Central memory CD8-positive, alpha-beta T cell (primary cell): ENCODE data around the gene CA5B.
"Not testable (repeated sequence)": the region's sequence is repeated elsewhere in the genome, so short reads cannot be mapped to it uniquely, and the experiment has no call there.

Experiments
- ATAC-seq: fragments of 150-1000 bp; cut with Tn5 transposase; replicated peaks from 2 replicates; pipeline ENCODE4 v1.10.0; 2022; ENCODE audit warnings: mild to moderate bottlenecking, moderate FRiP score, moderate number of reproducible peaks; ENCODE audit not compliant: poor library complexity, severe bottlenecking; ENCODE audit errors: extremely low read depth
- DNase-seq, 2 donors: peaks; one replicate each; pipeline ENCODE4 v3.0.0; 2021; ENCODE audit warnings: low spot score in 2 of 2
- H3K27ac Mint-ChIP-seq: one replicate; pipeline ENCODE4 v1.8.0; 2022; ENCODE audit warnings: low read depth, mild to moderate bottlenecking, moderate library complexity, mixed read lengths
- H3K27me3 Mint-ChIP-seq: one replicate; pipeline ENCODE4 v1.8.0; 2022; ENCODE audit warnings: mixed read lengths
- H3K36me3 Mint-ChIP-seq: one replicate; pipeline ENCODE4 v1.8.0; 2022; ENCODE audit warnings: mild to moderate bottlenecking, moderate library complexity, mixed read lengths; ENCODE audit not compliant: insufficient read depth
- H3K4me1 Mint-ChIP-seq: one replicate; pipeline ENCODE4 v1.8.0; 2022; ENCODE audit warnings: mixed read lengths
- H3K4me3 Mint-ChIP-seq: one replicate; pipeline ENCODE4 v1.8.0; 2022; ENCODE audit warnings: mild to moderate bottlenecking, moderate library complexity, mixed read lengths
- H3K9me3 Mint-ChIP-seq: one replicate; pipeline ENCODE4 v1.8.0; 2022; ENCODE audit warnings: mixed read lengths

The CA5B gene

DNA sequence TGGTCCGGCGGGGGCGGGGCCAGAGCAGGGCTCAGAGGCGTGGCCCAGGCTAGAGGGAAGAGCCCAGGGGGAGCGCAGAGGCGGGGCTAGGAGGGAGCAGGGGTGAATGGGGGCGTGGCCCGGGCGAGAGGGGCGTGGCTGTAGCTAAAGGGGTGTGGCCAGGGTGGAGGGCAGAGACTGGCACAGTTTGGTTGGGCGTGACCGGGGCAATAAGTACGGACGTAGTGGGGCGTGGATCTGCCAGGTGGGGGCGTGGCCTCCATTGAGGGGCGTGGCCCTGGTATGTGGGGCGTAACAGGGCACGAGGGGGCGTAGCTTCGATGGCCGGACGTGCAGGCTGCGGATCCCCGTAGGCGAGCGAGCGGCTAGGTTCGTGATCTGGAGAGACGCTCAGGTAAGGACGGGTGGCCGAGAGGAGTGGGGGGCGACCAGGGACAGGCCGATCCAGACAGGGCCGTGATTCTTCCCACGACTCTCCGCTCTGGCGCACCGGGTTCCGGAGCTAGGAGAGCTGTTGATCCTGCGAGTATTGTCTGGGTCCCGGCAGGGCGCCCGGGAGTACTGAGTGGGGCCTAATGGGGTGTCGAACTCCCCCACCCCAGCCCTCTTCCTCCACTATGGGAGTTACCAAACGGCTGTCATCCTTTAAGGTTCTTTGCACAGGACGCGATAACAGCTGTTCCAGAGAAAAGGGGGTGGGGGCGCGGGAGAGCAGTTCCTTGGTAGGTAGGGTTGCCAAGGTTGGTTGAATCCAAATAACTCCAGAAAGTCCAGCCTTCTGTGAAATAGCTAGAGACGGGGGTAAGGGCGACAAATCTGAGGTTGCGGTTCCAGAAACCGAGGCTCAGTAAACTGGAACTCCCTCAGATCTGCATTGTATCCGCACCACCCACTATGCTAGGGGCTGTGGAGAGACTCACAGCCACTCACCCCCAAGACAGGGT lies at the start of gene CA5B:
CA5B (plus strand) TSS at position 312 of the 944 bp plus-strand sequence. CDS start 11,754 bp downstream, outside the sequence.
- ATAC-seq (peak; percentile 90), DNase-seq (peak; percentile 96 to 99)
- H3K4me3 Mint-ChIP-seq, result peak within 1 kb of the TSS; percentile 89
- H3K27me3 Mint-ChIP-seq, result no peaks in the 10 kb centered on the region
- peak within 1 kb of the TSS; percentile 93 for H3K27ac Mint-ChIP-seq
- H3K9me3 Mint-ChIP-seq, result no peaks in the 10 kb centered on the region
- peaks cover 40% of the 10 kb centered on the region for H3K4me1 Mint-ChIP-seq
- H3K36me3 Mint-ChIP-seq, result peaks cover 33% of the 10 kb centered on the region

DNA sequence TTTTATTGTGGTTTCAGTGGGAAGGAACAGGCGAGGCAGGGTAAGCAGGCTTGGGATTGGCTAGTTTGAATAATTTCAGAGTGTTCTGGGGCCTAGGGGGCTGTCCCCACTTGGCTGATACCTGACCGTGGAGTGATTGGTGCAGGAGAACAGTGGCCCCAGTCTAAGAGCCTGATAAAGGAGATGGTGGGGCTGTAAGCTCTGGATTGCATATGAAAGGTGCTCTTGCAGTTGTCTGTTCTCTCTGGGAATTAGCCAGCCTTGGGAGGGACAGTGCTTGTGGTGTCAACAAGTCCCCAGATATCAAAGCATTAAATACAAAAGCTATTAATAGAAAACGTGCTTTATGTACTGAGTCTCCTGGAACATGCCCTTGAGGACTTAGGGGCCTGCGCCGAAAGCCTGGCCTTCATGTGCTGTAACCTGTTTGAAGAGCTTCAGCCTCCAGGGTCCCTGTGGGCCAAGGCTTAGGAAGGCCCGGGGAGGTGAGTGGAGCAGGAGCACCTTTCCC lies 43.1 kb upstream of the CA5B start:
- Mint-ChIP-seq H3K27me3 (no peaks in the 10 kb centered on the region), H3K27ac (peak overlapping the region; percentile 72), H3K4me1 (peaks cover 5% of the 10 kb centered on the region), H3K4me3 (no peak overlapping the region), H3K9me3 (no peaks in the 10 kb centered on the region), H3K36me3 (peaks cover 11% of the 10 kb centered on the region)
- DNase-seq, result no peak
- no peak for ATAC-seq

- DNase-seq (no peak), ATAC-seq (no peak)
- H3K4me1 Mint-ChIP-seq, result no peaks in the 10 kb centered on the region
- H3K27me3 Mint-ChIP-seq, result no peaks in the 10 kb centered on the region
- no peak overlapping the region for H3K4me3 Mint-ChIP-seq
- peaks cover 7% of the 10 kb centered on the region for H3K36me3 Mint-ChIP-seq
- no peaks in the 10 kb centered on the region for H3K9me3 Mint-ChIP-seq
- H3K27ac Mint-ChIP-seq, result no peak overlapping the region
Measured at GRCh38 chrX:15696516-15696915, 41.6 kb upstream of the CA5B start.

DNA sequence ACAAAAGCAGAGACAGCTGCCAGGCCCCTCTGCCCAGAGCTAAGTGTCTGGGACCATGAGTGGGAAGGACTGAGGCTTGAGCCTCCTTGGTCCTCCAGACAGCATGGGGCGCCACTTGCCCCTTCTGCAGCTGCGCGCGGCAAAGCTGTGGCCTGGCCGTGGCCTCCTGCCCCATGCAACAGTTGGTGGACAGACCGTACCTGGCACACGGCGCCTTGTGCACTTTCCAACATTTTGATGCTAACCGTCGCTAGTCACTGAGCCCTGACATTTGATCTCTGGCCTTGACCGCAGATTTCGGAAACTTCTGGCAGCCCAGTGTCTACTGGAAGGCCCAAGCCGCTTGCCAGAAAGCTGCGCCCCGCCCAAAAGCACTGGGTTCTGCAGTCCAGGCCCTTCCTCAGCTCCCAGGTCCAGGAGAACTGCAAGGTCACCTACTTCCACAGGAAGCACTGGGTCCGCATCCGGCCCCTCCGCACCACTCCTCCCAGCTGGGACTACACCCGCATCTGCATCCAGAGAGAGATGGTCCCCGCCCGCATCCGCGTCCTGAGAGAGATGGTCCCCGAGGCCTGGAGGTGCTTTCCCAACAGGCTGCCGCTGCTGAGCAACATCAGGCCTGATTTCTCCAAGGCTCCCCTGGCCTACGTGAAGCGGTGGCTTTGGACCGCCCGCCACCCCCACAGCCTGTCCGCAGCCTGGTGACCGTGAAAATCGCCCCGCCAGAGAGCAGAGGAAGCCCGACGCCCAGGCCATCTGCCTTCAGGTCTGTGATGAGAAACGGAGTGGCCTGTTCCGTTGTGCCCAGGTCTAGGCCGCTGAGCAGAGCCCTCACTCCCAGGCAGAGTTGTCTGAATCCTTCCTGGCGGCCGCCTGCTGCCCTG lies 35.3 kb upstream of the CA5B start:
- DNase-seq (no peak), ATAC-seq (no peak)
- no peak overlapping the region for H3K4me3 Mint-ChIP-seq
- no peak overlapping the region for H3K27ac Mint-ChIP-seq
- H3K4me1 Mint-ChIP-seq, result no peaks in the 10 kb centered on the region
- peaks cover 2% of the 10 kb centered on the region for H3K36me3 Mint-ChIP-seq
- no peaks in the 10 kb centered on the region for H3K27me3 Mint-ChIP-seq
- H3K9me3 Mint-ChIP-seq, result no peaks in the 10 kb centered on the region

DNA sequence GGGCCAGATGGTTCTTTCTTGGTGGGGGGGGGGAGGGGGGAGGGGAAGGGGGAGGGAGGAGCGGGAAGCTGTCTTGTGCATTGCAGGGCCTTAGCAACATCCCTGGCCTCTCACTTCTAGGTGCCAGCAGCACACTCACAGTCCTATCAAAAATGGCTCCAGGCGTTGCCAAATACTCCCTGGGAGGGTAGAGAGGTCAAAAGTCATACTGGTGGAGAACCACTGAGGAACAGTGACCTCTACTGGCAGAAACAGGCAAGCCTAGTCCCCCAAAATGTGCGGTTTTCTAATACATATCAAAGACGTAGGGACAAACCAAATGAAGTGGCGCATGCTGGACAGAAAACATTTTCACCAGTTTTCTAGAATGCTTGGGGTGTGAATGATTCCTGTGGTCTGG lies 34.3 kb upstream of the CA5B start:
- not testable (repeated sequence) for DNase-seq, H3K9me3 Mint-ChIP-seq, H3K27me3 Mint-ChIP-seq, H3K27ac Mint-ChIP-seq, H3K4me3 Mint-ChIP-seq, H3K4me1 Mint-ChIP-seq, H3K36me3 Mint-ChIP-seq, ATAC-seq

GRCh38 chrX:15704273-15704672 lies 33.8 kb upstream of the CA5B start:
- H3K36me3 Mint-ChIP-seq, H3K4me1 Mint-ChIP-seq, DNase-seq, H3K9me3 Mint-ChIP-seq, ATAC-seq, H3K4me3 Mint-ChIP-seq, H3K27me3 Mint-ChIP-seq, H3K27ac Mint-ChIP-seq: not testable (repeated sequence)

GRCh38 chrX:15714529-15714928 lies 23.5 kb upstream of the CA5B start:
- DNase-seq (no peak), ATAC-seq (no peak)
- H3K27ac Mint-ChIP-seq, result no peak overlapping the region
- H3K4me1 Mint-ChIP-seq, result peaks cover 6% of the 10 kb centered on the region
- no peaks in the 10 kb centered on the region for H3K9me3 Mint-ChIP-seq
- H3K4me3 Mint-ChIP-seq, result no peak overlapping the region
- H3K36me3 Mint-ChIP-seq, result no peaks in the 10 kb centered on the region
- H3K27me3 Mint-ChIP-seq, result no peaks in the 10 kb centered on the region

GRCh38 chrX:15718283-15718970 lies 19.6 kb upstream of the CA5B start:
- no peak for DNase-seq
- H3K27me3 Mint-ChIP-seq, result no peaks in the 10 kb centered on the region
- H3K36me3 Mint-ChIP-seq, result no peaks in the 10 kb centered on the region
- no peak for ATAC-seq
- H3K27ac Mint-ChIP-seq, result no peak overlapping the region
- no peaks in the 10 kb centered on the region for H3K9me3 Mint-ChIP-seq
- H3K4me1 Mint-ChIP-seq, result peaks cover 5% of the 10 kb centered on the region
- H3K4me3 Mint-ChIP-seq, result no peak overlapping the region

- no peaks in the 10 kb centered on the region for H3K27me3 Mint-ChIP-seq
- H3K4me3 Mint-ChIP-seq, result no peak overlapping the region
- no peaks in the 10 kb centered on the region for H3K9me3 Mint-ChIP-seq
- no peaks in the 10 kb centered on the region for H3K4me1 Mint-ChIP-seq
- no peaks in the 10 kb centered on the region for H3K36me3 Mint-ChIP-seq
- H3K27ac Mint-ChIP-seq, result no peak overlapping the region
- ATAC-seq, result no peak
- DNase-seq, result no peak
Measured at GRCh38 chrX:15719324-15719968, 18.6 kb upstream of the CA5B start.

GRCh38 chrX:15721911-15722310 lies 16.2 kb upstream of the CA5B start:
- DNase-seq, result no peak
- no peak overlapping the region for H3K4me3 Mint-ChIP-seq
- no peaks in the 10 kb centered on the region for H3K36me3 Mint-ChIP-seq
- H3K27ac Mint-ChIP-seq, result no peak overlapping the region
- ATAC-seq, result no peak
- H3K4me1 Mint-ChIP-seq, result no peaks in the 10 kb centered on the region
- no peaks in the 10 kb centered on the region for H3K27me3 Mint-ChIP-seq
- H3K9me3 Mint-ChIP-seq, result no peaks in the 10 kb centered on the region

DNA sequence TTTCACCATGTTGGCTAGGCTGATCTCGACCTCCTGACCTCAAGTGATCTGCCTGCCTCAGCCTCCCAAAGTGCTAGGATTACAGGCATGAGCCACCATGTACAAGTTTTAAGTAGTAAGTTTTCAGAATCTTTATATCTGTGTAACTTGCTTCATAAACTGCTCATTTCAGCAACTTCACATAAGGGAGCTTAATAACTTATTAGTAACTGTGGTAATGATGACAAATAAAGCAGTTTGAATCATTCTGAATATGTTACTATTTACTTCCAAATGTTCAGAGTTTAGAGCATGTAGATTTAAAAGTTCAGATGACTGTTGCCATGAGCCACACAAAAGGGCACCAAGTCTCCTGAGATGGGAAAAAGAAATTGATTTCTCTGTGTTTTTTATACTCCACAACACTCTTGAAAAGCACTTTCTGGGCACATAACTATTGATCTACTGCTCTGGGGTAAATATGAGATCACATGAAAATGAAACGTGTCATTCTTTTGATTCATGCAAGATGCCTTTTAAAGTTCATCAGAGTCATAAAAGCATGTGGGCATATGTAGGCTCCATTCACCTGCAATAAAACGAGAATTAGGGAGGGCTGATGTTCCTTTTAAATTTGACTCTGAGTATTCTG lies 14.1 kb upstream of the CA5B start:
- no peak for ATAC-seq
- Mint-ChIP-seq H3K36me3 (no peaks in the 10 kb centered on the region), H3K27me3 (no peaks in the 10 kb centered on the region), H3K4me1 (no peaks in the 10 kb centered on the region), H3K4me3 (no peak overlapping the region), H3K27ac (no peak overlapping the region), H3K9me3 (no peaks in the 10 kb centered on the region)
- no peak for DNase-seq
